ENCODE data around the gene GNGT2. TPM values are rescaled to one million over a fixed set of nuclear protein-coding genes. Genes with fewer than 3 reads are reported as not detected.
A peak's percentile ranks its signal among the peaks of the same experiment; 100 is the strongest.

Gene GNGT2
- polyA plus RNA-seq, 4 donors = 1.9 to 3.5 (median 3.0) TPM; not detected in 1

GRCh38 chr17:49234509-49235080 lies 24.2 kb upstream of the GNGT2 start:
- no peak overlapping the region for H3K27ac ChIP-seq (ENCODE audit: low read depth in 1 of 3, low read length in 2 of 3)
- no peaks in the 10 kb centered on the region for H3K9me3 ChIP-seq (ENCODE audit: control insufficient read depth in 2 of 2, insufficient read depth in 1 of 2, low read depth in 1 of 2, low read length in 1 of 2)
- FAIRE-seq = no peak
- no peak overlapping the region for H3K4me3 ChIP-seq (ENCODE audit: low read depth in 1 of 3, low read length in 3 of 3)
- WGBS, 3 donors = 25 to 71% (median 40%) methylated on average over 5 of the region's 5 CpGs
- peaks cover 0 to 24% (median 0%) of the 10 kb centered on the region in 3 donors for H3K27me3 ChIP-seq (ENCODE audit: control insufficient read depth in 3 of 3, insufficient read depth in 3 of 3, low read length in 3 of 3)
- DNase-seq = peak; percentile 34 to 93
- H3K36me3 ChIP-seq (ENCODE audit: control insufficient read depth in 3 of 3, insufficient read depth in 2 of 3, low read depth in 1 of 3, low read length in 3 of 3) = no peaks in the 10 kb centered on the region
- peaks cover 0 to 16% (median 2%) of the 10 kb centered on the region in 3 donors for H3K4me1 ChIP-seq (ENCODE audit: control insufficient read depth in 3 of 3, insufficient read depth in 2 of 3, low read depth in 1 of 3, low read length in 2 of 3)

GRCh38 chr17:49231563-49231894 lies 21.2 kb upstream of the GNGT2 start:
- Histone ChIP-seq H3K4me1 (ENCODE audit: control insufficient read depth in 3 of 3, insufficient read depth in 2 of 3, low read depth in 1 of 3, low read length in 2 of 3) (peaks cover 0 to 16% (median 2%) of the 10 kb centered on the region in 3 donors), H3K27me3 (ENCODE audit: control insufficient read depth in 3 of 3, insufficient read depth in 3 of 3, low read length in 3 of 3) (peaks cover 0 to 42% (median 0%) of the 10 kb centered on the region in 3 donors), H3K27ac (ENCODE audit: low read depth in 1 of 3, low read length in 2 of 3) (no peak overlapping the region), H3K9me3 (ENCODE audit: control insufficient read depth in 2 of 2, insufficient read depth in 1 of 2, low read depth in 1 of 2, low read length in 1 of 2) (no peaks in the 10 kb centered on the region), H3K36me3 (ENCODE audit: control insufficient read depth in 3 of 3, insufficient read depth in 2 of 3, low read depth in 1 of 3, low read length in 3 of 3) (no peaks in the 10 kb centered on the region), H3K4me3 (ENCODE audit: low read depth in 1 of 3, low read length in 3 of 3) (no peak overlapping the region)
- DNase-seq (no peak), FAIRE-seq (no peak)
- 60 to 67% (median 66%) methylated on average over 7 of the region's 7 CpGs for WGBS, 3 donors

- DNase-seq = peak; percentile 68 to 87
- Histone ChIP-seq H3K9me3 (ENCODE audit: control insufficient read depth in 2 of 2, insufficient read depth in 1 of 2, low read depth in 1 of 2, low read length in 1 of 2) (no peaks in the 10 kb centered on the region), H3K27me3 (ENCODE audit: control insufficient read depth in 3 of 3, insufficient read depth in 3 of 3, low read length in 3 of 3) (peaks cover 0 to 48% (median 0%) of the 10 kb centered on the region in 3 donors), H3K4me3 (ENCODE audit: low read depth in 1 of 3, low read length in 3 of 3) (peak within 1 kb of the TSS in 2 of 3 donors; percentile 29 to 56), H3K4me1 (ENCODE audit: control insufficient read depth in 3 of 3, insufficient read depth in 2 of 3, low read depth in 1 of 3, low read length in 2 of 3) (peaks cover 0 to 16% (median 2%) of the 10 kb centered on the region in 3 donors), H3K27ac (ENCODE audit: low read depth in 1 of 3, low read length in 2 of 3) (peak within 1 kb of the TSS in 1 of 3 donors; percentile 52), H3K36me3 (ENCODE audit: control insufficient read depth in 3 of 3, insufficient read depth in 2 of 3, low read depth in 1 of 3, low read length in 3 of 3) (no peaks in the 10 kb centered on the region)
- 2 to 3% (median 3%) methylated on average over 55 to 58 of the region's 58 CpGs for WGBS, 3 donors
- no peak for FAIRE-seq
Measured at GRCh38 chr17:49230636-49231562, 20.5 kb upstream of the GNGT2 start, which contains the start of gene PHOSPHO1. PHOSPHO1 (minus strand) TSS chr17:49230787; CDS start chr17:49226691, 4,096 bp downstream.

GRCh38 chr17:49229805-49230600 lies 19.6 kb upstream of the GNGT2 start:
- 9 to 15% (median 12%) methylated on average over 30 to 36 of the region's 36 CpGs for WGBS, 3 donors
- Histone ChIP-seq H3K4me1 (ENCODE audit: control insufficient read depth in 3 of 3, insufficient read depth in 2 of 3, low read depth in 1 of 3, low read length in 2 of 3) (peaks cover 0 to 16% (median 2%) of the 10 kb centered on the region in 3 donors), H3K27me3 (ENCODE audit: control insufficient read depth in 3 of 3, insufficient read depth in 3 of 3, low read length in 3 of 3) (peaks cover 0 to 57% (median 0%) of the 10 kb centered on the region in 3 donors), H3K27ac (ENCODE audit: low read depth in 1 of 3, low read length in 2 of 3) (no peak overlapping the region), H3K36me3 (ENCODE audit: control insufficient read depth in 3 of 3, insufficient read depth in 2 of 3, low read depth in 1 of 3, low read length in 3 of 3) (no peaks in the 10 kb centered on the region), H3K9me3 (ENCODE audit: control insufficient read depth in 2 of 2, insufficient read depth in 1 of 2, low read depth in 1 of 2, low read length in 1 of 2) (no peaks in the 10 kb centered on the region), H3K4me3 (ENCODE audit: low read depth in 1 of 3, low read length in 3 of 3) (peak overlapping the region in 2 of 3 donors; percentile 29 to 56)
- DNase-seq = no peak
- no peak for FAIRE-seq

- DNase-seq = no peak
- peaks cover 0 to 23% (median 2%) of the 10 kb centered on the region in 3 donors for H3K4me1 ChIP-seq (ENCODE audit: control insufficient read depth in 3 of 3, insufficient read depth in 2 of 3, low read depth in 1 of 3, low read length in 2 of 3)
- no peak overlapping the region for H3K4me3 ChIP-seq (ENCODE audit: low read depth in 1 of 3, low read length in 3 of 3)
- no peak overlapping the region for H3K27ac ChIP-seq (ENCODE audit: low read depth in 1 of 3, low read length in 2 of 3)
- no peaks in the 10 kb centered on the region for H3K9me3 ChIP-seq (ENCODE audit: control insufficient read depth in 2 of 2, insufficient read depth in 1 of 2, low read depth in 1 of 2, low read length in 1 of 2)
- FAIRE-seq = no peak
- no peaks in the 10 kb centered on the region for H3K36me3 ChIP-seq (ENCODE audit: control insufficient read depth in 3 of 3, insufficient read depth in 2 of 3, low read depth in 1 of 3, low read length in 3 of 3)
- 64 to 71% (median 64%) methylated on average over 6 of the region's 6 CpGs for WGBS, 3 donors
- peaks cover 0 to 65% (median 0%) of the 10 kb centered on the region in 3 donors for H3K27me3 ChIP-seq (ENCODE audit: control insufficient read depth in 3 of 3, insufficient read depth in 3 of 3, low read length in 3 of 3)
Measured at GRCh38 chr17:49229076-49229804, 18.9 kb upstream of the GNGT2 start.

- no peak overlapping the region for H3K27ac ChIP-seq (ENCODE audit: low read depth in 1 of 3, low read length in 2 of 3)
- H3K4me3 ChIP-seq (ENCODE audit: low read depth in 1 of 3, low read length in 3 of 3) = no peak overlapping the region
- 16 to 23% (median 21%) methylated on average over 5 of the region's 5 CpGs for WGBS, 3 donors
- H3K4me1 ChIP-seq (ENCODE audit: control insufficient read depth in 3 of 3, insufficient read depth in 2 of 3, low read depth in 1 of 3, low read length in 2 of 3) = peaks cover 0 to 32% (median 0%) of the 10 kb centered on the region in 3 donors
- peaks cover 0 to 81% (median 6%) of the 10 kb centered on the region in 3 donors for H3K27me3 ChIP-seq (ENCODE audit: control insufficient read depth in 3 of 3, insufficient read depth in 3 of 3, low read length in 3 of 3)
- FAIRE-seq (no peak), DNase-seq (peak; percentile 71 to 77)
- no peaks in the 10 kb centered on the region for H3K9me3 ChIP-seq (ENCODE audit: control insufficient read depth in 2 of 2, insufficient read depth in 1 of 2, low read depth in 1 of 2, low read length in 1 of 2)
- H3K36me3 ChIP-seq (ENCODE audit: control insufficient read depth in 3 of 3, insufficient read depth in 2 of 3, low read depth in 1 of 3, low read length in 3 of 3) = peaks cover 0 to 3% (median 0%) of the 10 kb centered on the region in 3 donors
Measured at GRCh38 chr17:49227436-49228261, 17.3 kb upstream of the GNGT2 start.

- Histone ChIP-seq H3K4me1 (ENCODE audit: control insufficient read depth in 3 of 3, insufficient read depth in 2 of 3, low read depth in 1 of 3, low read length in 2 of 3) (peaks cover 0 to 32% (median 0%) of the 10 kb centered on the region in 3 donors), H3K27me3 (ENCODE audit: control insufficient read depth in 3 of 3, insufficient read depth in 3 of 3, low read length in 3 of 3) (peaks cover 0 to 87% (median 6%) of the 10 kb centered on the region in 3 donors), H3K4me3 (ENCODE audit: low read depth in 1 of 3, low read length in 3 of 3) (no peak overlapping the region), H3K27ac (ENCODE audit: low read depth in 1 of 3, low read length in 2 of 3) (no peak overlapping the region), H3K36me3 (ENCODE audit: control insufficient read depth in 3 of 3, insufficient read depth in 2 of 3, low read depth in 1 of 3, low read length in 3 of 3) (peaks cover 0 to 6% (median 0%) of the 10 kb centered on the region in 3 donors), H3K9me3 (ENCODE audit: control insufficient read depth in 2 of 2, insufficient read depth in 1 of 2, low read depth in 1 of 2, low read length in 1 of 2) (no peaks in the 10 kb centered on the region)
- FAIRE-seq (no peak), DNase-seq (no peak)
- 57 to 82% (median 74%) methylated on average over 3 of the region's 3 CpGs for WGBS, 3 donors
Measured at GRCh38 chr17:49226771-49227435, 16.5 kb upstream of the GNGT2 start.

All from small intestine (tissue), 7 donors.